Daoy (cell line): ENCODE measurements around the gene ZNF580. TPM values are rescaled to one million over a fixed set of nuclear protein-coding genes. Genes with fewer than 3 reads are reported as not detected.

Experiments
- DNase-seq: peaks from one replicate; pipeline ENCODE4 v3.0.0-alpha.2; 2015; ENCODE audit warnings: low read depth
- total RNA-seq: library from RNA; depleted of rRNA; stranded (reverse); fragments of >200 nt; shearing (Covaris generic); gene quantifications from 2 replicates; pipeline ENCODE4 v1.2.3, GENCODE V29; 2014

Gene ZNF580
- total RNA-seq, 1 experiment from 2014 or later, result 1.8 TPM

- DNase-seq, result peak; percentile 90
Measured at GRCh38 chr19:55605637-55606470, 34.9 kb upstream of the ZNF580 start, which contains the start of gene ZNF865. Gene ZNF865, plus strand, starts transcription at chr19:55605647. Its CDS starts 7,972 bp downstream, at chr19:55613619.

- no peak for DNase-seq
Measured at GRCh38 chr19:55606471-55606787, 34.4 kb upstream of the ZNF580 start.

GRCh38 chr19:55606817-55607216, 34.0 kb upstream of the ZNF580 start:
- no peak for DNase-seq

GRCh38 chr19:55609326-55609725, 31.5 kb upstream of the ZNF580 start:
- no peak for DNase-seq

- no peak for DNase-seq
Measured at GRCh38 chr19:55611300-55611982, 29.4 kb upstream of the ZNF580 start.

GRCh38 chr19:55611983-55612645, 28.7 kb upstream of the ZNF580 start:
- DNase-seq, result no peak

GRCh38 chr19:55613396-55613795, 27.4 kb upstream of the ZNF580 start:
- no peak for DNase-seq

- no peak for DNase-seq
Measured at GRCh38 chr19:55613930-55614710, 26.7 kb upstream of the ZNF580 start.

GRCh38 chr19:55614711-55615542, 25.9 kb upstream of the ZNF580 start:
- DNase-seq, result no peak

GRCh38 chr19:55615543-55616394, 25.0 kb upstream of the ZNF580 start:
- no peak for DNase-seq

GRCh38 chr19:55616395-55616875, 24.4 kb upstream of the ZNF580 start:
- no peak for DNase-seq

GRCh38 chr19:55617426-55617825, 23.4 kb upstream of the ZNF580 start:
- DNase-seq, result no peak

GRCh38 chr19:55618426-55618825, 22.4 kb upstream of the ZNF580 start:
- no peak for DNase-seq

- DNase-seq, result no peak
Measured at GRCh38 chr19:55619286-55619685, 21.5 kb upstream of the ZNF580 start.

- no peak for DNase-seq
Measured at GRCh38 chr19:55620410-55621204, 20.2 kb upstream of the ZNF580 start.

- DNase-seq, result no peak
Measured at GRCh38 chr19:55621205-55621672, 19.6 kb upstream of the ZNF580 start.

GRCh38 chr19:55621673-55622231, 19.1 kb upstream of the ZNF580 start:
- no peak for DNase-seq

- DNase-seq, result no peak
Measured at GRCh38 chr19:55622242-55622969, 18.4 kb upstream of the ZNF580 start.
